ENCODE measurements around the gene TREM2.

The TREM2 gene

DNA sequence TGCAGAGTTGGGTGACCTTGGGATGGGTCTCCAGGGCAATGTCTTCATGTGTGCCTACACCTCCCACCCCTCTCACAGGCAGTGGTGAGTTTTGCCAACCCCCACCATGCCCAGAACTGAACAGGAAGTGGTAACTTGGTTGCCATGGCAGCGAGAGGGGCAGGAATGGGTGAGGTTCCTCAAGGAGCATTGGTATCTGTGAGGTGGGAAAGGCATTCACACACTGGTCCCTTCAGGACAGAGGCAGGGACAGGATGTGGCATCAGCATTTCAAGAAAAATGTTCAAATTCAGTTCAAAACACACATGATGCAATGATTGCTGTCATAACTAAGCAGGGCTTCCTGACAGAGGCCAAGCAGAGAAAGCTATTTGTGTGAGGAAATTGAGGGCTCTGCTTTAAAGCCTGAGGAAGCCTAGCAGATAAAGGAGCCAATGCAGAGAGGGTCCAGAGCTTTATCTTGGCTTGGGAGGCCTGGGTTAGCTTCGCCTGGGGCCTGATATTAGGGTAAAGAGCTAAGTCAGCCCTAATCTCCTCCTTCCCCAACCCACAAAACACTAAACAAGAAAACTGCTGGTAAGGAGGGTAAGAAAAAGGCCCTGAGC is 37.5 kb upstream of the TREM2 start:
- TF ChIP-seq, protein P1, sequence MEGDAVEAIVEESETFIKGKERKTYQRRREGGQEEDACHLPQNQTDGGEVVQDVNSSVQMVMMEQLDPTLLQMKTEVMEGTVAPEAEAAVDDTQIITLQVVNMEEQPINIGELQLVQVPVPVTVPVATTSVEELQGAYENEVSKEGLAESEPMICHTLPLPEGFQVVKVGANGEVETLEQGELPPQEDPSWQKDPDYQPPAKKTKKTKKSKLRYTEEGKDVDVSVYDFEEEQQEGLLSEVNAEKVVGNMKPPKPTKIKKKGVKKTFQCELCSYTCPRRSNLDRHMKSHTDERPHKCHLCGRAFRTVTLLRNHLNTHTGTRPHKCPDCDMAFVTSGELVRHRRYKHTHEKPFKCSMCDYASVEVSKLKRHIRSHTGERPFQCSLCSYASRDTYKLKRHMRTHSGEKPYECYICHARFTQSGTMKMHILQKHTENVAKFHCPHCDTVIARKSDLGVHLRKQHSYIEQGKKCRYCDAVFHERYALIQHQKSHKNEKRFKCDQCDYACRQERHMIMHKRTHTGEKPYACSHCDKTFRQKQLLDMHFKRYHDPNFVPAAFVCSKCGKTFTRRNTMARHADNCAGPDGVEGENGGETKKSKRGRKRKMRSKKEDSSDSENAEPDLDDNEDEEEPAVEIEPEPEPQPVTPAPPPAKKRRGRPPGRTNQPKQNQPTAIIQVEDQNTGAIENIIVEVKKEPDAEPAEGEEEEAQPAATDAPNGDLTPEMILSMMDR (IDR thresholded peaks at IDR 0.05; ENCODE audit: low read depth, low read length), result no peak
- no peak overlapping the region for H3K4me3 ChIP-seq (ENCODE audit: low read depth, low read length)

DNA sequence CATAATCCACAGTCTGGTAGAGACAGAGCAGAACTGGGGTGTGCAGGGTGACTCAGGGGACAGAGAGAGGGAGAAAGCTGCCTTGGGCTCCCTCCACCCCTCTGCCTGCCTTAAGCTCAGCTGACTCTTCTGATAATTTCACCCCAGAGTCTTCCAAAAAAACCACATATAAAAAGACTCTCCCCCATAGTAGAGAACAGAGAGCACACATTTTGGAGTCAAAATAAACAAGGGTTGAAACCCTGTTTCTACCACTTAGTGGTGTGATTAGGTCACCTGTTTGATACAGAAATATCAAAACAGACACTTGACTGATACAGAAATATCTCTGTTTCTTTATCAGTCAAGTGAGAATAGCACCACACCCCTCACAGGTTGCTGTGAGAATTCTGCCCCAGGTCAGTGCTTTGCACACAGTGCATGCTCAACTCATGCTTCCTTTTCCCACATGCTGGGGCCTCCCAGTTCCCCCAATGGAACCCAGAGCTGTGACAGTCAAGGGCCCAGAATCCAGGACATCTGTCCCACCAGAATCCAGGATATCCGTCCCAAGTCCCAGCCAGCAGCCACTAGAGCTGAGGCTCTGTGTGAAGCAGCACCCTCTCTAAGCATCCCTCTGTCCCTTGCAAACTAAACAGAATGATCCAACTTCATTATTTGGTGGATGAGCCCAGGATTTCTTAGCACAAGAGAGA is 36.8 kb upstream of the TREM2 start:
- TF ChIP-seq, protein P1 (IDR thresholded peaks at IDR 0.05; ENCODE audit: low read depth, low read length), result no peak
- no peak overlapping the region for H3K4me3 ChIP-seq (ENCODE audit: low read depth, low read length)

DNA sequence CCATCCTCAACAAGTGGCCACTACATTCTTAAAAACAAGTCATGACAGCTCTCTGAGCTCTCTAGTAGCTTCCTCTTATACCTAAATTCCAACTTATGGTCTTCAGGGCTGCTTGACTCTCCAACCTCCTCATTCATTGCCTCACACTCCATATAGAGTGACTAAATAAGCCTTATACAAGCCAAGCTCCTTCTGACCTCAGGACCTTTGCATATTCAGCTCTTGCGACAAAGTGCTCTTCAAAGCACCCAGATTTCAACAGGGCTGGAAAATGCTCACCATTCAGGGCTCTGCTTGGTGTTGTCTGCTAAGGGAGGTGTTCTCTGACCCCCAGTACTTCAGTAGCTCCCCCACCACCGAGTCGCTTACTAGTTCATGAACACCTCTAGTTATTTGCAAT is 34.3 kb upstream of the TREM2 start:
- TF ChIP-seq, protein P1 (IDR thresholded peaks at IDR 0.05; ENCODE audit: low read depth, low read length), result no peak
- H3K4me3 ChIP-seq (ENCODE audit: low read depth, low read length), result no peak overlapping the region

DNA sequence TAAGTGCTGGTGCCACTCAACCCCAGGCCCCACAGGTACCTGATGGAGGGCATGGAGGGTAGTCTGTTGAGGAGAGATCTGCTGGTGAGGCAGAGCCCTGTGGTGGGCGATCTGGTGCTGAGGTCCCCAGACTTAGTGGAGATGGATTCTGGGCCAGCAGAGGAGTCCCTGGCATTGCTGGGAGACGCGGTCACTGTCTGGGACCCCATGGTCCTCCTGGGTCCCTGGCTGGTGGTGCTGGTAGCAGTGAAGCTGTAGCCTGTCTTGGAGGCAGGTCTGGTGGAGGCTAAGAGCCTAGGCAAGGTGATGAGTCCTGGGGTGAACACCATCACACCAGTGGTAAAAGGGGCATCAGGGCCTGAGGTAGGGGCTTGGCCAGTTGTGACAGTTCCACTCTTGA is 31.5 kb upstream of the TREM2 start:
- TF ChIP-seq, protein P1 (IDR thresholded peaks at IDR 0.05; ENCODE audit: low read depth, low read length), result no peak
- H3K4me3 ChIP-seq (ENCODE audit: low read depth, low read length), result no peak overlapping the region

DNA sequence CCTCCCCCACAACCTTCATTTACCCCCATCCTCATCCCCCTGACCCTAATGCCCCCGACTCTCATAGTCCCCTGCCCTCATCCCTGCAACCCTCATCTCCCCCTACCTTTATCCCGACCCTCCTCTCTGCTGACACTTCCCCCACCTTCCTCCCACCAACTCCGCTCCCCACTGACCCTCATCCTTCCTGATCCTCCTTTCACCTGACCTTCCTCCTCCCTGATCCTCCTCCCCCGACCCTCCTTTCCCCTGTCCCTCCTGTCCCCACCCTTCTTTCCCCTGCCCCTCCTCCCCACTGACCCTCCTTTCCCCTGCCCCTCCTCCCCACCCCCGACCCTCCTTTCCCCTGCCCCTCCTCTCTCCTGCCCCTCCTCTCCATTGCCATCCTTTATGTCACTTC is 31.0 kb upstream of the TREM2 start:
- TF ChIP-seq, protein P1 (IDR thresholded peaks at IDR 0.05; ENCODE audit: low read depth, low read length), result no peak

DNA sequence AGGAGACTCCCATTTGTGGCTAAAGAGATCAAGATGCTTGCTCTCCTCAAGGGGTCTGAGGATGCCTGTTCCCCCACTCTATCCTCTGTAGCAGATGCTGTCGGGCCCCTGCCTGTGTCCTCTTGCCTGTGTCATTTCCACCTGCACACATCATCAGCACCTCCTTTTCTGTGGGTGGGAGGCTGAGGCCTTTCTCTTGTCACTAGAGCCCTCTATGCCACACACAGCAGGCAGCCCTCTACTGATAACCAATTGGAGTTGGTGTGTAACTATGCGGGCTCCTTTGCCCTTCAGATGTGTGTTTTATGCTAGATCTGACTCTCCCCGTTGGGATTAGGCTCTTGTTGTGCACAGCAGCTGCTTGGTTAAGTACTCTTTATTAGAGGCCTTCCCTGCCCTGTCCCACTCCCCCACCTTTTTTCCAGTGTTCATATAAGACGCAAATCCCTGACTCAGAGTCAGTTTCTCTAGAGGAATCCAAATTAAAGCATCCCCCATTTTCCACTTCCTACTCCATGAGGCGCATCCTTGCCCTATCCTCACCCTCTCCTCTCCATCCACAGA is 30.3 kb upstream of the TREM2 start:
- no peak overlapping the region for H3K4me3 ChIP-seq (ENCODE audit: low read depth, low read length)
- TF ChIP-seq, protein P1 (IDR thresholded peaks at IDR 0.05; ENCODE audit: low read depth, low read length), result no peak

More for the DNA sequence above, 31.0 kb upstream of the TREM2 start:
- no peak overlapping the region for H3K4me3 ChIP-seq (ENCODE audit: low read depth, low read length)

DNA sequence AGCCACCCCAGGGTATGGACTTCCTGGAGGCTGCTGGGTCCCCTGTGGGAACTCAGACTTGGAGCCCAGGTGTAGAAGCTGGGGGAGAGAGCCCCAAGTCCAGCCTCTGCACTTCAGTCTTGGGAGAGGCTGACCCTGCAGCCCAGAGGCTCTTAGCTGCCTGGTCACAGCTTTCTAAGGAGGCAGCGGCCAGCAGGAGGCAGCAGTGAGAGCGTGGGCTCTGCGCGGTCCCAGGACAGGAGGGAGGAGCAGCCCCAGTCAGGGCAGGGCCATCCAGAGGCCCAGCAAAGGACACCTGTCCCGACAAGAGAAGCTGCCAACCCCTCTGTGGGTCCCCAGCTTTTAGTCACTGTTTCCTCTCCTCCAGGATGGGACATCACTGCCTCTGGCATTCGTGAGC is 28.7 kb upstream of the TREM2 start:
- TF ChIP-seq, protein P1 (IDR thresholded peaks at IDR 0.05; ENCODE audit: low read depth, low read length), result peak; percentile 46; the same call in 1 of the 2 replicates
- H3K4me3 ChIP-seq (ENCODE audit: low read depth, low read length), result no peak overlapping the region

Data from WI38 (cell line).